ENCODE measurements around the gene POC1A.
"Not testable (repeated sequence)": the region's sequence is repeated elsewhere in the genome, so short reads cannot be mapped to it uniquely, and the experiment has no call there.

Gene POC1A

DNA sequence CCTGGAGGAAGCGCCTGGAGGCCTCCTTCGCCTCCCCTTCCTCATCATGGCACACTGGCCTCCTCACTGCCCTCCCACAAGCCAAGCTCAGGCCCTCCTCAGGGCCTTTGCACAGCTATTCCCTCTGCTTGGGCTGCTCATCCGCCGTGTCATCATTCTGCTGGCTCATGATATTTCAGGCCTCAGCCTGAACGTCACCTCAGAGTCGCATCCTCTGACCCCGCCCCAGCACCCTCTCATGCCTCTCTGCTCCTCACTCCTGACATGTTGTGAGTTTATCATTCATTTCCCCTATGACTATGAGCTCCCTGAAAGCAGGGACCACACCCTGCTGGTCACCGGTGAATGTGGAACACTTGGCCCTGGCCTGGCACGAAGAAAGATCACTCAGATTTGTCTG, 20.7 kb upstream of the POC1A start:
- H3K4me1 ChIP-seq (ENCODE audit: low read depth, poor library complexity, severe bottlenecking), result no peaks in the 10 kb centered on the region
- H4K20me1 ChIP-seq (ENCODE audit: insufficient read depth), result no peaks in the 10 kb centered on the region
- H3K27ac ChIP-seq, result no peak overlapping the region
- no peak overlapping the region for H3K9ac ChIP-seq
- H2AFZ ChIP-seq (ENCODE audit: low read depth), result no peak overlapping the region
- H3K36me3 ChIP-seq (ENCODE audit: insufficient read depth), result no peaks in the 10 kb centered on the region
- H3K79me2 ChIP-seq (ENCODE audit: insufficient read depth, low read depth), result no peaks in the 10 kb centered on the region
- no peak overlapping the region for H3K4me2 ChIP-seq
- H3K4me3 ChIP-seq (IDR thresholded peaks at IDR 0.05; ENCODE audit: insufficient read depth, low read depth, low read length), result no peak overlapping the region
- TF ChIP-seq CTCF (conservative IDR thresholded peaks at IDR 0.05; ENCODE audit: low read depth, low read length), result no peak
- no peaks in the 10 kb centered on the region for H3K27me3 ChIP-seq (ENCODE audit: insufficient read depth, low read depth)

DNA sequence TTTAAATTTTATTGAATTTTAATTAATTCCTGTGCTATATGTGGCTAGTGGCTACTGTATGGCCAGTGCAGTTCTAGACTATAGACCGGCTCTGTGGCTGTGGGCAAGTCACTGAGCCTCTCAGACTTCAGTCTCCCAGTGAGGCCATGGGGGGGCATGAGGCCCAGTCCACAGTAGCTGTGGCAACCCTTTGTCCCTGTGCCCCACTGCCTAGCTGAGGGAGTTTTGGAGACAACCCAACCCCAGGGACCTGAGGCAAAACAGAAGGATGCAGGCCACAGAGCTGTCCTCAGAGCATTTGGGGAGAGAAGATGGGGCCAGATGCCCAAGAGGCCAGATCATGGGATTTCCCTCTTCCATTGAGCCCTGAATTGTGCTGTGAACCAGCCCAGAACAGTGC, 18.9 kb upstream of the POC1A start:
- TF ChIP-seq CTCF (conservative IDR thresholded peaks at IDR 0.05; ENCODE audit: low read depth, low read length), result no peak
- H3K4me1 ChIP-seq (ENCODE audit: low read depth, poor library complexity, severe bottlenecking), result no peaks in the 10 kb centered on the region
- no peak overlapping the region for H3K4me2 ChIP-seq
- H3K27me3 ChIP-seq (ENCODE audit: insufficient read depth, low read depth), result no peaks in the 10 kb centered on the region
- no peaks in the 10 kb centered on the region for H3K79me2 ChIP-seq (ENCODE audit: insufficient read depth, low read depth)
- no peak overlapping the region for H3K27ac ChIP-seq
- H3K9ac ChIP-seq, result no peak overlapping the region
- H3K4me3 ChIP-seq (IDR thresholded peaks at IDR 0.05; ENCODE audit: insufficient read depth, low read depth, low read length), result no peak overlapping the region
- H4K20me1 ChIP-seq (ENCODE audit: insufficient read depth), result no peaks in the 10 kb centered on the region
- H3K36me3 ChIP-seq (ENCODE audit: insufficient read depth), result no peaks in the 10 kb centered on the region
- no peak overlapping the region for H2AFZ ChIP-seq (ENCODE audit: low read depth)

DNA sequence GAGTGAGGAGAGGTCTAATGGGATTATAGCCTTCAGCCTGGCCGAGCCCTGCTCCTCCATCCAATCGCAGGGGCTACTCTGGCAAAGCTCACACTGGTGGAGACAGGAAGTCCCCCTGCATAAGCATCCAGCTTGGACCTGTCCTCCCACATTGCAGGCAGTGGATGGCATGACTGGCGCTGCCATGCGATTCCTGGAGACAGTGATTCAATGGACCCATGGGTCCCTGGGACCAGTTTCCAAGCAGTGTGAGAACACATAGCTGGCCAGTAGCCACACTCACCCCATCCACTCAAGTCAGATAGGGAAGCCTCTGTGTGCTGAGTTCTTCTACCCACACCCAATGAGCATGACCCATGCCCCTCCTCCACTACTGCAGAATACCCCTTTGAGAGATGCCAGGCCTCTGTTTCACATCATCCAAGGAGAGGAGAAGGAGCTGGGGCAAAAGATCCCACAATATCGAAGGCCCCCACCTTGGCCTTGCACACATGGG, 18.1 kb upstream of the POC1A start:
- H4K20me1 ChIP-seq (ENCODE audit: insufficient read depth), result no peaks in the 10 kb centered on the region
- no peak overlapping the region for H2AFZ ChIP-seq (ENCODE audit: low read depth)
- TF ChIP-seq CTCF (conservative IDR thresholded peaks at IDR 0.05; ENCODE audit: low read depth, low read length), result no peak
- no peaks in the 10 kb centered on the region for H3K27me3 ChIP-seq (ENCODE audit: insufficient read depth, low read depth)
- no peaks in the 10 kb centered on the region for H3K4me1 ChIP-seq (ENCODE audit: low read depth, poor library complexity, severe bottlenecking)
- H3K27ac ChIP-seq, result no peak overlapping the region
- no peak overlapping the region for H3K4me3 ChIP-seq (IDR thresholded peaks at IDR 0.05; ENCODE audit: insufficient read depth, low read depth, low read length)
- no peak overlapping the region for H3K9ac ChIP-seq
- H3K4me2 ChIP-seq, result no peak overlapping the region
- H3K36me3 ChIP-seq (ENCODE audit: insufficient read depth), result no peaks in the 10 kb centered on the region
- H3K79me2 ChIP-seq (ENCODE audit: insufficient read depth, low read depth), result no peaks in the 10 kb centered on the region

GRCh38 chr3:52171514-52172261, 17.5 kb upstream of the POC1A start:
- TF ChIP-seq CTCF (conservative IDR thresholded peaks at IDR 0.05; ENCODE audit: low read depth, low read length), result no peak
- Histone ChIP-seq H3K9ac (no peak overlapping the region), H3K4me1 (ENCODE audit: low read depth, poor library complexity, severe bottlenecking) (no peaks in the 10 kb centered on the region), H3K36me3 (ENCODE audit: insufficient read depth) (no peaks in the 10 kb centered on the region), H3K27ac (no peak overlapping the region), H3K4me2 (no peak overlapping the region), H3K79me2 (ENCODE audit: insufficient read depth, low read depth) (no peaks in the 10 kb centered on the region), H4K20me1 (ENCODE audit: insufficient read depth) (no peaks in the 10 kb centered on the region), H2AFZ (ENCODE audit: low read depth) (no peak overlapping the region), H3K27me3 (ENCODE audit: insufficient read depth, low read depth) (no peaks in the 10 kb centered on the region), H3K4me3 (IDR thresholded peaks at IDR 0.05; ENCODE audit: insufficient read depth, low read depth, low read length) (no peak overlapping the region)

GRCh38 chr3:52170217-52170616, 16.0 kb upstream of the POC1A start:
- H2AFZ ChIP-seq (ENCODE audit: low read depth); H3K79me2 ChIP-seq (ENCODE audit: insufficient read depth, low read depth); H3K27me3 ChIP-seq (ENCODE audit: insufficient read depth, low read depth); H3K27ac ChIP-seq; H4K20me1 ChIP-seq (ENCODE audit: insufficient read depth); H3K4me3 ChIP-seq (IDR thresholded peaks at IDR 0.05; ENCODE audit: insufficient read depth, low read depth, low read length); H3K9ac ChIP-seq; H3K36me3 ChIP-seq (ENCODE audit: insufficient read depth); H3K4me1 ChIP-seq (ENCODE audit: low read depth, poor library complexity, severe bottlenecking); H3K4me2 ChIP-seq: not testable (repeated sequence)

Measured in KMS-11 (cell line).